Cortex of kidney (tissue), 1 donor: ENCODE results near the gene EN1.

Source experiments
- DNase-seq: peaks from one replicate; lab custom pipeline; 2025; lab: John Stamatoyannopoulos, UW

Gene EN1

DNA sequence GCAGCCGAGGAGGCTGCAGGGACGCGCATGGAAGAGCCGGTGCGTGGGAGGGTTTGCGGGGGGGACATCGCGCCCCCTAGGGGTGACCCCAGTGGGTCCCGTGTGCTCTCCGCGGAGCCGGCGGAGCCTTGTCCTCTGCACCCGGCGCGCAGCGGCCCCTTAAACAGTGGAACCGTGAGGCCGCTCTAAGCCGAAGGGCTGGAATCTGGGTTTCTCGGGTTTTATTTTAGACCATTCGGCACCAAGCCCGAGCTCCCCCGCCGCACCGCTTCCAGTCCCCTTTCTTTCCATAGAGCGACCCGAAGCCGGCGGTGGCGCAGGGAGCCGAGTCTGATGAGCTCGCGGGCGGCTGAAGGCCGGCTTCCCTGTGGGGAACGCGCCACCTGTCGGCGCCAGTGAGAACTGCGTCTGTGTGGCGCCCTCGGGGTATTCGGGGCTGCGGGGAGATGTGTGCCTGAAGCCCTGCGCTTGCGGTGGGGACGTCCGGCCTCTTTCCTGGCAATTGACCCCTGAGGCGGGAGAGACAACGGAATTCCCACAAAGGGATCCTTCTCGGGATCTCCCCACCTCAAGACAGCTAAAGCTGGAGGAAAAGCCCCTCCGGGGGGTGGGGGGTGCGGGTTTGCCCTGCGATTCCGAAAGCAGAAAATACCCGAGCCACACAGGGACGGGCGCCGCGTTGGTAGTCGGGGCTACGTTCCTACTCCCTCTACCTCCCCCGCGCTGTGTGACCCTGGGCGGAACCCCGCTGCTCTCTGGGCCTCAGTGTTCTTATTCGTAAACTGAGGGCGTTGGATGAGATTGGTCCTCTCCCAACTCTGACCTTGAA is 8.2 kb upstream of the EN1 start:
- DNase-seq: no peak

DNA sequence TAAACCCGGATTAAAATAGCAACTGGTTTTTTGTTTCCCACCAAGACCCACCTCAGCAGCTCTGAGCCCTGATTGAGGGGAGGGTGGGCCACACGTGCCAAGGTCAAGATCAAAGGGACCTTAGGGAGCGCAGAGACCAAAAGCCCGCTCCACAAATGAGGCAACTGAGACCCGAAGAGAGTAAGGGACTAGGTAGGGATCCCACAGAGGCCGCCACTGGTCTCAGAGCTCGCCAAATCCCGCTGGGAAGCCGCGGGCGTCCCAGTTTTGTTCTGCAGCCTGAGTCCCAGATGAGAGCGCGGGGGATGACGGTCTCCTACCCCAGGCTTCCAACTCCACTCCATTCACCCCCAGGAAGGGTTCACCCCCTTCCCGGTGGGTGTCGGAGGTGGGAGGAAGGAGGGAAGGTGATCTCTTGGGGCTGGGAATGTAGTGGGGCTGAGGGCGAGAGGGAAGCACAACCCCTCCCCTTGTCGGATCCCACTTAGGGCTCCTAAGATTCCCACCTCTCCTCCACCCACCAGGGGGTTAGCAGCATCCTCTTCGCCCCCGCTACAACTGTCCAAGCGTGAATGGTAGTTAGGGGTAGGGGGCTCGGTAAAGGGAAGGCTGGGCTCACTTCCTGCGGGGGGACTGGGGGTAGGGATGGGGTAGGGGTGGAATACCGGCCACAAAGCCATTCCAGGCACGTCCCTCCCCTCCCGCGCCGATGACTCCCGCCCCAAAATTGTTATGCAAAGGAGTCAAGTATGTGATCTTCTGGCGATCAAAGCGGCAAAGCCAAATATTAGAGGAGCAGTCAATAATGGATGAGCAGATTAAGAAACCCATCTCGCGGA is 7.3 kb upstream of the EN1 start:
- no peak for DNase-seq

DNA sequence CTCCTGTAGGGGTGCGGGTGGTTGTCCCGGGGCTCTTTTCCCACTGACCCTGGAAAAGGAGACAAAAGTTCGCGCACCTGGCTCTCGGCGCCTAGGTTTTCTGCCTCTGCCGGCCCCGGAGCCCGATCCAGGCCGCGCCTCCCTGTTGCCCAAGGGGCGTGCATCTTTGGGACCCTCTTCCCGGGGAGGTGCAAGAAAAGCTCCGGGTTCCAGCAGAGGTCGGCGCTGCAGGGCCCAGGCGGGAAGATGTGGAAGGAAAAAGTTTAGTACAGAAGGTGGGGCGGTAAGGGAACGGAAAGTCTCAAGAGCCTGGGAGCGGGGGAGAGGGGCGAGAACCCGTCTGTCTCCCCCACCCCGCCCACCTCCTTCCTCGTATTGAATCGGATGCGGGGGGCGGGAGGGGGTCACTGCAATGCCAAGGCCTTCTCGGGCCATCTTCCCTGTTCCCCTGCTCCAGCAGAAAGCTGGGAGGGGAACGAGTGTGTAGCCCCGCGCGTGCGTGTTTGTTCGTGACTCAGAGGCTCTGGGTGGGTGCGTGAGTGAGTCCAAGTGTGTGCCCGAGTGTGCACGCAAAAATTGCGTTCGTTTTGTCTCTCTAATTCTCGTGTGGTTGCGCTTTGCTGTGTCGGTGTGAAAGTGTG is 6.3 kb upstream of the EN1 start:
- no peak for DNase-seq

DNA sequence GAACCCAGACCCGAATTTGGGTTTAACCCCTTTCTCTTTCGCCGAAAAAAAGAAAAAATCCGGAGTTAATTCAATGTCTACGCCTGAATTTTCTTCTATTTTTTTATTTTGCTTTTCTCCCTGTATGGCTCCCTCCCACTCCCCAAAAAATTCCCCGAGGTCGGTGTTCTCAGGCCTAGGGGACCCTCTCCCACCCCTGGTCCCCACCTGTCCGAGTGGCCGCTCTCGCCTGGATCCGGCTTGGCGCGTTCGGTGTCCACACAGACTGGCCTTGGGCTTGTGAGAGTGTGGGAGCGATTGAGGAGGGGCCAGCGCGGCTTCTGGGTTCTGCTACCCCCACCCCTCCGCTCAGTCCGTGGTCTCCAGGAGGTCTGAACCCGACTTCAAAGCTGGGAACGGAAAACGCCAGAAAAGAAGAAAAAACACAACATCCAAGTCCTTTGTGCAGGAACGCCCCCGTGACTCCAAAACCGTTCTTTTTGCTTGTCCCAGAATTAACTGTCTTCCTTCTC is 5.7 kb upstream of the EN1 start:
- DNase-seq: no peak

DNA sequence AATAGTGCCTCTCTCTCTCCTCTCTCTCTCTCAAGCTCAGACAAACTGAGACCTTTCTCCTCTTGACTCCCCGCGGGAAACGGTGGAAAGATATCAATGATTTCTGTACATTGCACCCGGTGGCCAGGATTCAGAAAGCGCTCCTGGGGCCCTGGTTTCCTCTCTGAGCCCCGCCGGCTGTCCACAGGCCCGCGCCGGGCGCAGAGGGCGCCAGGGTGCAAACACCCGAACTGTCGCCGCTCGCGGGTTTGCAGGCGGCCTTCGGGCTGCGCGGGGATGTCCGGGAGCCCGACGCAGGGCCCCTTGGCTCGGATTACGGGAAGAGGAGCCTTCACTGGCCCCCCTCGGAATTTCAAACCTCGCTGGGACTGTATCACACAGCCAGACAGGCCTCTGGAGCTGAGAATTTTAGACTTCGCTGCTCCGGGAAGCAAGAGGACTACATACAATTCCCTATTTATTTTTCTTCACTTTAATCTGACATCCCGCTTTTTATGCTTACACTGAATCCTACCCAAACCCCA is 5.2 kb upstream of the EN1 start:
- DNase-seq: no peak

DNA sequence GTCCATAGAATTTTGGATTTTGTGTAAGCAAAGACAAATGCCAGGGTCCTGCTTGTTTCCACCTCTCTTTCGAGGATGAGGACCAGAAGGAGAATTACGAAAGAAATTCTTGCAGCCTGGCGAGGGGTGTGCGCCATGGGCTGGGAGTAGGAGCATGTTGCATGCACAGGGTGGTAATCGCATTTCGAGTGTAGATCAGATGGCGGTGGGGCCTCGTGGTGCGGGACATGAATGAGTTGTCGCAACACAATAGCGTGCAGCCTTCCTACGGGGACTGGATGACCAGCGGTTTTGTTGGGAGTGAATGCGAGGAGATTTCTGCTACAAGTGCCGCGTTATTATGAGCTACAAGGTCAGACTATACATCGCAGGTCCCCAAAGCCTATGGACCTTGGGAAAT is 4.2 kb upstream of the EN1 start:
- DNase-seq: no peak

DNA sequence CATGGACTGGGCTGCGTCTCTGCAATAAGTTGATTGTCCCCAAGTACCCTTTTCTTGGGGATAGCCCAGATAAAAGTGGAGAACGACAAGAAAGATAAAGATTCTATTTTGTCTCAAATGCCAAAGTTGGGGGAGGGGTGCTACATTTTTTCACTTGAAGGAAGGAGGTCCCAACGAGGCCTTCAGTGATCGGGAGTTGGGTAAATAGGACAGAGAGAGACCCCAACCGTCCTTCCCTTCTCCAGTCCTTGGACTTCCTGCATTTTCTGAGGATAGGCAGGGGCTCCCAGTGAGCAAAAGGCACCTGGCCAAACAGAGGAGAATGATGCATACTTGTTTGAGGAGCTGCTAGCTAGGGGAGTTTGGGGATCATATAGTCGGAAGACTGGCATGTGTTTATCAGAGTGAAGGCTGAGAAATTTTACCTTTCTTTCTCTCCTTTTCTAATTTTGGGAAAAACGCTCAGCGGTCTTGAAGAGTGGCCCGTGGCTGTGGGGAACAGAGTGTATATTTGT is 3.5 kb upstream of the EN1 start:
- DNase-seq: no peak

DNA sequence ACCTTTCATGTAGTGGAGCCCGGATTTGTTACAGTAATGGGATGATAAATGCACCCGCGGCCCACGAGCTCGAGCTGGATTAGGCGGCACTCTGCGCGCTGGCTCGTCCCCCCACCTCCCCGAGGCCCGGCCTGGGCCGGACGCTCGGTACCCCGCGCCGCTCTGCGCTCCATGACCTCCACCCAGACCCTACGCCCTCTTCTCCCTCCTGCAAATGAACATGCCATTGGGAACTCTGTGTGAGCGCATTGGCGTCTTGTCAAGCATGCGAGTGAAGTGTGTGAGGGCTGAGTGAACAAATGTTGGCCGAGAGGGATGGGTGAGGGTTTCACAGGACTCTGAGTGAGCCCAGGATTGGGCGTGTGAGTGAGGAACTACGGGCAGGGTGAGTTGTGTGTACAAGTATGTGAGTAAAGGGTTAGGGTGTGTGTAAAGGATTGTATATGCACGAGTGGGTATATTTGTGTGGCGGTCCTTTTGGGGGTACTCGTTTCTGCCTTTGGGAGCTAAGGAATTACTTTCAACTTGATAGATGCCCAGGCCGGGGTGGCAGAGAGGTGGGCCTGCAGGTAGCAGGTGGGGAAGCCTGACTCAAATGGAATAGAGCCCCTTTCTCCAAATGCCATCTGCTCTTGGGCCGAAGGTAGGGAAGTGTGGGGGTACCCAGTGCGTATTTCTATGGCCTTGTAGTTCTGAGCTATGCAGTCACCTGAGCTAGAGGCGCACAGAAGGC is 2.9 kb upstream of the EN1 start:
- DNase-seq: no peak

DNA sequence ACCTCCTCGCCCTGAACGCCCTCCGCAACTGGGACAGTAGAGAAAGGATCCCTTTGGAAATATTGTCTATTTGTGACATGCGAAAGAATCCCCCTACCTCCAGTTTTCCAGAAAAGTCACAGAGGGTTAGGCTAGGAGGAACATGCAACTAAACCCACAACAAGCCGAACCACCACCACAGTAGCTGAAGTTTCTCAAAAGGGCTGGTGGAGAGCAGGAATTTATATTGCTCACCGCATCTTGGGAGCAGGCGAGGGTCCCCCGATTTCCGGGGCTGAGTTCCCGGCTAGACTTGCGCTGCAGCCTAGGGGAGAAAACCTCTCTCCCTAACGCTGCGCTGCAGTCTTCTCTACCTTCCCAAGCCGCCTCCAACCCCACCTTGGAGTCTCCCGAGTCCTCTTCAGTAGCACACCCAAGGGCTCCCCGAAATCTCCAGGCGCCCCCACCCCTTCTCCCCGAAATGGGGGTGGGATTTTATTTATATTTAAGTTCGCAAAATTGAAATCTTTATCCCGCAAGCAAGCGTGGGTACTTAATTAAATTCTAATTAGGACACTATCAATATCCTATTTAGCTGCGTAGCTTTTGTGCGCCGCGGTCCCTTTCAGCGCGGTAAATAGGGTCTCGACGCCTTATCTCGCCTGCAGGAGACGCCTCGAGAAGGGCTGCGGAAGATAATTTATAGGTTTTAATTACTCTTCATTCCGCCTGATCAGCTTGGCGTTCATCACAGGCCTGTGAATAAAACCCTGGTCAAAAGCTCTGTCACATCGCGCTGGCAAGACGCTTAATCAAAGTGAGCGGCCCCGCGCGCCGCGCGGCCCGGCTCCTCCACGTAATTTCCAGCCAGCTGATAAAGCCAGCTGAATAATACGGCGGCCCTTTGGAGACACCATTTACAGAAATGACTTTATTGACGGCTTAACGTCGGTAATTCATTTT is 2.0 kb upstream of the EN1 start:
- DNase-seq: no peak

DNA sequence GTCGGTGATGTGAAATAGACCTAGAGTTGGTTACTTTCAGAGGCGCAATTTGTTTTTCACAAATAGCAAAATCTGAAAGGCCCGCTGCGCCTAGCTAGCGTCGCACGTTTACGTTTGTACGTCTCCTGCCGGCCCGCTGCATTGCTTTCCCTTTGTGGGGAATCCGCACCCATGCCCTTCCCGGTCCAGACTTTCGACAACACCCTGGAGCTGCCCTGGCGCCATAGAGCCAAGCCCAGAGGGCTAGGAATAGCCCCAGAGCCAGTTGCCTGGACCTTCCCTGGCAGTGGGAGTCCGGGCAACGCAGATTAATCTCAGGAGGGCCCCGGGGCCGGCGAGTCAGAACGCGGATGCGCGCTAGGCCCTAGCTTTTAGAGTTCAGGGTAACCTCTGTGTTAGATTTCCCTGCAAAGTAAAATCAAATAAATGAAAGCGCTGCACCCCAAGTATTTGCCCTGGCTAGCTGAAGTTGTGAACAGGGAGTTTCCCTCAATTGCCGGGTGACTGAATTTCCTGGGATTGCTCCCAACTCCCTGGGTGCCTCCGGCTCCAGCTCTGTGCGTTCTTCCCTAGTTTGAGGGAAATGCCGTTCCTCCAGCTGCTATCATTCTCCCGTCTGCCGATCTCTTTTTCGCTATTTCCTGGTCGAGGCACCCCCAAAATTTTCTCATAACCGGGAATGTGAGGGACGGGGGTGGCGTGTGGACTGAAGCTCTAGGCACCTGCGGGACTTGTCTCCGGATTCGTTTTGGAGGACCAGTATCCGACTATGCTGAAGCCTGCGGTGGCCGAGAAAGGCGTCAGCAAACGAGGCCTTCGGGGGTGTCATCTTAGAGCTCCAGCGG is 1.2 kb upstream of the EN1 start:
- DNase-seq: no peak

DNA sequence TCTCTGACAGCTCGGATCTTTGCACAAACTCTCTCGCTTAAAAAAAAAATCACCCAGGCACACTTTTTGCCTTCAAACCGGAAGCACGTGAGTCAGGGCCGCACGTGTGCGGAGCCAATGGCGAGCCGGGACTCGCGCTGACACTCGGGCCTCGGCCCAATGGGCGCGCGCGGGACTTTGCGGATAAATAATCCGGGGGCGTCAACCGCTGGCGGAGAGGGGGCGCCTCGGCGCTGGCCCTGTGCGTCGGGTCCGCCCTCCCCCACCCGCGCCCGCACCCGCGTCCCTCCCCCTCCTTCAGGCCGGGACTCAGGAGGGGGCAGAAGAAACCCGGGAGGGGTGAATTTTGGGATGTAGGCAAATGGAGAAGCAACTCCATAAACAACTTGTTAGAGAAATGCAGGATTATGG is 319 bp upstream of the EN1 start:
- no peak for DNase-seq

DNA sequence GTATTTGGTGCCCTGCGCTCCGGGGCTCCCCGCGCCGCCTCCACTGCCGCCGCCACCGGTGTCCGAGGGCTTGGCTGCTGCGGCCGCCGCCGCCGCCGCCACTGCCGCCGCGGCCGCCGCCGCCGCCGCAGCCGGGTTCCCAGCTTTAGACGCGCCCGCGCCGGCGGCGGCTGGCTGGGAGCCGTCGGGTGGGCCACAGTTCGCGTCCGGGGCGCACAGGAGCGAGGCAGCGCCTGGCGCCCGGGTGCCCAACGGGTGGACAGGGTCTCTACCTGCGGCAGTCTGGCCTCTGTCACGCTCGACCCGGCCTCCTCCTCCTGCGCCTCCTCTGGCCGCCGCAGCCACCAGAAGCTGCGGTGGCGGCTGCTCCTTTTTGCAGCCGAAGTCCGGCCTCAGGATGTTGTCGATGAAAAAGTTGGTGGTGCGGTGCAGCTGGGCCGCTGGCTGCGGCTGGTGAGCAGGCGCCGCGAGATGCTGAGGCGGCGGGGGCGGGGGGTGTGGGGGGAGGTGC is 951 bp downstream of the EN1 start:
- no peak for DNase-seq

DNA sequence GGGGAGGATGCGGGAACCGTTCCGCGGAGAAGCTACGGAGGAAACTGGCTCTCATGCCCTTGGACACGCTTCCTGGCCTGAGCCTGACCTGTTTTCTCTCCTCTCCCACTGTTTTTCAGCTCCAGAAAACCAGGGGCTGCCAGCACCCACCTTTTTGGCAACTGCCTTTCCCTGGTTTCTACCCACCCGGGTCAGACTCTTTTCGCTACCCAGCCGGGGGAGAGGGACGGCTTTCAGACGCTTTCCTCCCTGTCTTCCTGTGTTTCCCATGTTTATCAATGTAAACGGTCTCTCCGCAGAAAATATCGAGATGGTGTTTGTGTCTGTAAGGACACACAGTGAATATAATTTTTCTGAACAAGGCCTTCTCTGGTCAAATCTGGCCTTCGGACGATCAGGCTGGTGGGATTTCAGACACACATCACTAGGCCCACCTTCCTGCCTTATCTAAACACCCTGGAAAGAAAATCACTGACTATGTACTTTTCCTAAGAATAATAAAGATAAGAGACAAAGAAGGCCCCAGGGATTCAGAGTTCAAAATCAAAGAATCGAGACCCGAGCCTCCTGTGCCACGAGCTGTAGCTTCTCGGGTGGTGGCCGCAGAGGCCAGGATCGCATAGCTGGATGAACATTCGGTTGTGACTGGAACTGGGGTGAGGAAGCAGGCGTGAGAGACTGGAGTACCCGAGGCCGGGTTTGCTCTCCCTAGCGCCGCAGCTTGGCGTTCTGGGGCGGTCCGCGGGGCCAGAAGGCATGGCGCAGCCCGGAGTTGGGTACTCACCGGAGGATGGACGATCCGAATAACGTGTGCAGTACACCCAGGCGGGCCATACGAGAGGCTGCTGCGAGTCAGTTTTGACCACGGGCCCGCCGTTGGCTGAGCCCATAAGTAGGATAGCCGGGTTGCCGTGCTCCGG is 1.7 kb downstream of the EN1 start:
- DNase-seq: no peak

DNA sequence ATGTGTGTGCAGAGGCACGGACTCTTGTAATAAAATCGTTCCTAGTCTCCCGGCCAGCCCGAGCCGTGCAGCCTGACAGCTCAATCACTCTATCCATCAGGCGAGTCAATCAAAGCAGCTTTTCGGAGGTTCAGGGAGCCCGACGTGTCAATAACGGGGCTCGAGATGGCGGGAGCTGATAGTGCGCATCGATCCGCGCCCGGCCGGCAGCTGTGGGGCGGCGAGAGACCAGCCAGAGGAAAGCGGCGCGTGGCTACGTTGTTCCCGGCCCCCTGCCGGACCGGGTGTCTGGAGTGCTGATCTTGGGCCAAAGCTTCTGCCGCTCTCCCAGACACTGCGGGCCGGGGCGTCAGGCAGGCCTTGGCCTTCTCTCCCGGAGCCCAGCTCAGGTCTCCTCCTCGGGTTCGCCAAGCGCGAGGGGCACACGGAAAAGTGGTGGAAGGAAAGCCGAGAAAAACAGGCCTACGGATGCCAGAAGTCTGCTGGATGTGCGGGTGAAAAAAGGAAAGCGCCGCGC is 2.4 kb downstream of the EN1 start:
- DNase-seq: no peak

DNA sequence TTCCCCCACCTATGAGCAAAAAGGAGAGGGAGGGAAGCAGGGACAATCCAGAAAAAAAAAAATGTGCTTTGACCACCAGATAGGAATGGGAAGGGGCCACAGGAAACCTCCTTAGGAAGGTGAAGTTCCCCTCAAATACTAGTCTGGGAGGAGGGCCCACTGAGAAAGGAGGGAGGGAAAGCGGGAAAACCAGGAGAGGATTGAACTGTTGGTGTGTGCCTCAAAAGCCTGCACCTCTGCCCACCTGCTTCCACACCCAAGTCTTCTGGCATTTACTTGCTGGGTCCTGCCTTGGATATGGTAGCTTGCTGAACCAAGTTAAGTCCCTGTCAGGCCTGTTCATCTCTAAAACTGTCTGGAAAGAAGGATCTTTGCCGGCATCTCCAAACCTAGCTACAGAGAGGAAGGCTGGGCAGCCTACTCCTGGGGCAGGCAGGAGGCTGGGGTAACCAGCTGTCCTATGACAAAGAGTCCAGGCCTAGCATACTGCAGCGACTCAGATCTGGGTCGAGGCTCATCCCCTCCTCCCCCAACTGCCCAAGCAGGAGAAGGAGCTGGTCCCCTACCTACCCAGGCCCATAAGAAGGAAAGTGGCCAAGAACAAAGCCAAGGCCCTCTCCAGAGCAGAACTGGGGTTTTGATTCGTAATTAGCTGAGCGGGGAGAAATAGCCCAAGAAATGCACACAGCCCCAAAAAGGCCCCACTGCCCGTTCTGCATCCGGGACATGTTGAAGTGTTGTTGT is 3.0 kb downstream of the EN1 start:
- no peak for DNase-seq

DNA sequence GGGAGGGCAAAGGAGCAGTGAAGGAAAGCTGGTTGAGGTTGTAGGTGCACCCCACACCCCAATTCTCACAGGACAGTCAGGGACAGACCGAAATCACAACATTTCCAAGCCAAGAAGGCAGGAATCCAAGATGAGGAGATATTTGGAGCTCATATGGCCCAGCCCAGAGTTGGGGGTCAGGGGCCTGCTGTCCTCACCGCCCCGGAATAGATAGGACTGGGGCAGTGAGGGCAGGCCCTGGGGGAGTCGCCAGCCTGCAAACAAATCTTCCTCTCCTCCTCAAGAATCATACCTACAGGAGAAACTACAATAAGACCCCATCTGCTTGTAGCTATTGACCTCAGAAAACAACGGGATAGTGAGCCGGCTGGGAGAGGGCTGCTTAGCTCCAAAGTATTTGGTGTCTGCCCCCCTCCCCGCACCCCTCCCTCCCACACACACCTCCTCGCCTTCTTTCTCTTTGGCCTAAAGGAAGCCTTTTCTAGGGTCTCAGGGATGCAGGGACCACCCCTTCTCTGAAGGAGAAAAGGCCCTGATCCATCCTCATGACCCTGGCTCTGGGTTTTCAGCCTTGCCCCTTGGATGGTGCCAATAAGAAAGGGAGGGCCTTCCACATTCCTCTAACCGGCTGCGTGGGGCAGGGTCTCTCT is 3.8 kb downstream of the EN1 start:
- DNase-seq: no peak
